GM19035 (cell line): Measurements from ENCODE around the gene SF1.

Source experiments
- ATAC-seq: cut with Tn5 transposase; IDR thresholded peaks from one replicate; pipeline ENCODE4 v1.9.1; 2021; ENCODE audit not compliant: unreplicated experiment

Gene SF1

DNA sequence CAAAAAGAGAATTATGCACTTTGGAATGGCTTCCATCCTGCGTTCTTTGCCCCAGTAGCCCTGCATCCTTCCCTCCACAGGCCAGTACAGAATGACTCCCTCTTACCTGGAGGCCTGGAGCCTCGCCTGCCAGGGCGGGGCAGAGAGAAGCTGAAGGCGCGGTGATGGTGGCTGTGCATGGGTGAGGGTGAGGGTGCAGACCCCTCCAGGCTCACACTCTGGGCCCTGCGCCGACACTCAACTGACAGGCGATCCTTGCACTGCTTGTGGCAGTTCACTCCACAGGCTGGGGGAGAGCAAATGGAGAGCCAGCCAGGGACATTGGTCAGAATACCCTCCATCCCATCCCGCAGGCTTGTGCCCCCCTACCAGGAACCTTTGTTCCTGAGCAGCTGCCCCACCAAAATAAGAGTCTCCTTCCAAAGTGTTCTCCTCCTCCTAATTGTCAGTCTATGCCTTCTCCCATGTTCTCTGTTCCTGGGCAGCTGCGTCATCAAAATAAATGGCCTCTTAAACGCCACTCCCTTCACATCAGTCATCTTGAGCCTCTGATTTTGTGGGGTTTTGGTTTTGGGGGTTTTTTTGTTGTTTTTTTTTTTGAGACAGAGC is 49.5 kb downstream of the SF1 start:
- no peak for ATAC-seq

DNA sequence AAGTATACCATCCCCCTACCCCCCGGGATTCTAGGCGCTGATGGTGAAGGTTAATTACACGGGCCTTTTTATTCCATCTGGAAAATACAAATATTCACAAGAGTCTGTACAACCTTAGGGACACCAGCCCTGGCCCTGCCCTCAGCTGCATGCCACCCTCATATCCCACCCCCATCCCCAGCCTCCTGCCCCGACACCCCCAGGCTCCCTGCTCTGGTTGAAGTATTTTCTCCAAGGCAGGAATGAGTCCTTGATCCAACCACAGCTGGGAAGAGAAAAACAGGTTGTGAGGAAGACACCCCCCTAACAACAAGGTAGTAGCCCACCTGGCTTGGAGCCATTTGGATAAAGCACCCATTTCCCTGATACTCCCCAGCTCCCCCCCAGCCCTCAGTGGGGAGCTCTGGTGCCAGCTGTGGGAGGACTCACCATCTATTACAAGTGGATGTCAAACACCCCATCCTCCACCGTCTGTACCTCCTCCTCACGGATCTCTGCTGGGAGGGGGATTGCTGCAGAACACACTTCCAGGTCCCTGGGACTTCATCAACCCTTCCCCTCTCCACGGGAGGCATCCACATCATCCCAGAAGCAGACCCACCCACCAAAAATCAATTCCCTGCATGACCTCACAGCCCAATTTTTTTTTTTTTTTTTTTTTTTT is 51.3 kb downstream of the SF1 start:
- no peak for ATAC-seq

GRCh38 chr11:64726211-64726641 is 52.1 kb downstream of the SF1 start:
- no peak for ATAC-seq

DNA sequence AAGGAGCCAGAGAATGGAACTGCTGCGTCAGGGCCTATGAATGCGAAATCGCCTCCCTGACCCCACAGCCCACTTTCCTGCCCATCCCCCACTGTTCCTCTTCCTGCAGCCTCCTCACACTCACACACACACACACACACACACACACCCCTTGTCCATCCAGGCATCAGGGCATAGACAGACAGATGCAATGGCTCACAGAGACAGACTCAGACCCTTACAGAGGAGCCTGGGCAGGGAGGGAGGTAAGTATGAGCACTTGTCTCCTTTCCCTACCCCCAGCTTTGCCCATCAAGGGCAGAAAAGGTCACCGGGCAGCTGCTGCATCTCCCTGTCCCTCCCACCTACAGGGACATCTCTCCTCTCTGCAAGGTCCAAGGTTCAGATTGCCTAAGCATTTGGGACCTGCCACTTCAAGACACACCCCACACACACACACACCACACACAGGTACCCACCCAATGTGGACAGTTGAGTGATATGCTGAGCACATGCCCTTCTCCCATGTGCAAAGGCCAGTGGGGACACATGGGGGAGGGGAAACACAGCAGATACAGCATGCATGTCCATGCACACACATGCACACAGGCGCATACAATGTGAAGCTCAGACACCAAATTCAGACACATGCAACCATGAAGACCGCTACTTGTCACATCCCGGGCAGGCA is 53.3 kb downstream of the SF1 start:
- ATAC-seq = no peak

DNA sequence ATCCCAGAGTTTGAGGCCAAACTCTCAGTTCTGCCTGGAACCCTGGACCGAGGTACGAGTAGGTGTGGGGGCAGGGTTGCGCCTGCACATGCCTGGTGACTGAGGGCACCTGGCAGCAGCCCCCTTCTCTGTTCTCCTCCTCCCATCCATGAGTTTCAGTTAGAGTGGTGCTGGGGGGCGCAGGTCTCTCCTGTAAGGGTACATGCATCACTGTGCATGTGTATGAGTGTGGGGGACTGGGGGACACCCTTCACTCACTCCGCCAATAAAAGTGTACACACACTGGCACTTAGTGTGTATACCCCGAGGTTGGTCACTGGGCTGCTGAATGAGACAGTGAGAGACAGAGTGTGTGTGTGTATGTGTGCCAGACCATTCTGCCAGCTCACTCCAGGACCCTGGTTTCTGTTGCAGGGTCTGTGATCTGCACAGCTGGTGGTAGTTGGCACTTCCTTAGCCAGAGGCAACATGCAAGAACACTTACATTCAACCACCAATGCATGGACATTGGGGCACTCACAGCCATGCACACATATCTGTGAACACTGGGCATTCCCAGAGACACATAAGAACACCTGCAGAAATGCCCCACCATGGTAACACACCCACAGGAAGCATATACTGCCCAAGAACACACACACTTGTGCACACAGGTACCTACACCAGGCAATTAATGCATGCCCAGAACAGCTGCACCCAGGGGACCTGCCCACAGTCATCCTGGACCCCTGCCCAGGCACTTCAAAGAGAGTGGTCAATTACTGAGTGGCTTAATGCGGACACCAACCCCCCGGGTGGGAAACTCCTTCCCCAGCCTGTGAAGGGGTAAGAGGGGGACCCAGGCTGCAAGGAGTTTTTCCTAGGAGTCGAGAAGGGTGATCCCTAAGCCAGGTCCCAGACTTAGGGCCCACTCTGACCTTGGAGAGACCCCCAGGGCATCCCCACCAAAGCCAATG is 54.2 kb downstream of the SF1 start:
- no peak for ATAC-seq

GRCh38 chr11:64723117-64723906 is 55.0 kb downstream of the SF1 start, which contains the start of gene NRXN2:
NRXN2 (minus strand) TSS chr11:64723197; CDS start chr11:64713699, 9,498 bp downstream.
- peak; percentile 91 for ATAC-seq

DNA sequence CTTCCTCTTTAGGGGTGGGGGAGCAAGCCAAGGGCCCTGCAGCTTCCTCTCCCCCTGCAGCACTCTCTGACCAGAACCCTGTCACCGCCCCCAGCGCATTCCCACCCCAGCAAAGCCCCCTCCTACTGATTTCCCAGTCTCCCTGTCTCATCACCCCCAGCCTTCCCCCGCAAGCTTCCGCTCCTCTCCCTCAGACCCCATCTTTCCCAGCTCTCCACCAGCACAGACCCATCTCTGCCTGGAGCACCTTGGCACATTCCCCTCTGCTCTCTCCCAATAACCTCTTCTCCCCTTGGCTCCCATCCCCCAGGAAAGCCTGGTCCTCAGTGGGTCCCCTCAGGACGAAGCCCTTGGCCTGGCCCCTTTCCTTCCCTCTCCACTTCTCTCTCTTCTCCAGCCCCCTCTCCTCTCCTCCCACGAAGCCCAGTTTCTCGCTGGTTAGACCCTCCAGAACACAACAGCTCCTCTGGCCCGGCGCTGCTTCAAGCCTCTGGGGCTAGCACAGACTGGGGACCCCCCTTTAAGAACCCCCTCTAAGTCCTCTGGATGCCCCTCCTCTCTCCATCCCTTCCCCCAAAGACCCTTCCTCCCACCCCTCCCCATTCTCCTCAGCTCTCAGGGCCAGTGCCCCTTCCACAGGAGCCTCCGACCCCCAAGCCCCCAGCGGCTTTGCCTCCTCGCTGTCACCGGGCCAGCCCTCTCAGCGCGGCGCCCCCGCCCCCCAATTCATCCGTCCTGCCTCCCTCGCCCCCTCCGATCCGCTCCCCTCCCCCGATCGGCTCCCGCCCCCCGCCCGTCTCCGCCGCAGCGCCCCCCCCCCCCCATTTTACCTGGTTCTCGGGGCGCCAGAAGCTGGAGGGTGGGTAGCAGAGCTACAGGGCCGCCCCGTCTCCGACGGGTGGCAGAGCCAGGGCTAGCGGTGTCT is 55.9 kb downstream of the SF1 start:
- no peak for ATAC-seq

DNA sequence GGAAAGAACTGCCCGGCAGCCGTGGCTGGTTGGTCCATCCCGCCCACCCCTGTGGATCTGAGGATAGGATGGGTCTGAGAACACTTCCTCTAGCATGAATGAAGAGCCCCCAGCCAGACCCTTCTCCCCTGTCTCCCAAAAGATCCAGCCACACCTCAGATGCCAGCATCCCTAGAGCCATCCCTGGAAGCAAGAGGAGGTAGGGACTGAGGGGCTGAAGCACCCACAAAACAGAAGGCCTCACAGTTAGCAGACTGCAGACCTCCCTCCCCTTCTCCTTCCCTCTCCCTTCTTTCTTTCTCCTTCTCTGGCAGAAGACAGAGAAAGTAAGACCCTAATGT is 57.0 kb downstream of the SF1 start:
- ATAC-seq = no peak

GRCh38 chr11:64720640-64721358 is 57.5 kb downstream of the SF1 start:
- no peak for ATAC-seq

DNA sequence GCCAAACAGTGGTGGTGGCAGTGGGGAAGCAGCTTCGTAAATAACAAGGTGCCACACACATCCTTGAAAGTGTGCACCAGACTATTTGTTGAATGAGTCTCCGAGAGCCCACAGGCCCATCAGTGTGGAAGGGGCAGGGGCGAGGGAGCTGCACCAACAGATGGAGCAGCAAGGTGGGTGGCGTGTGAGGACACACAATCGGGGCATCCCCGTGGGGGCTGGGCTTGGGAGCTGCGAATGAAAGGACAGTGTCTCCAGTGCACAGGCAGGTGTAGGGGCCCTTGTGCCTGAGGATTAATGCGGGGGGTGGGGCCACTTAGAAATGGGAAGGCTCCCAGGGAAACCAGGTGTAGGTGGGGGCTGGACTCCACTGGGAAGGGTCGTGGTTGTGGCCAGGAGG is 58.2 kb downstream of the SF1 start:
- no peak for ATAC-seq

DNA sequence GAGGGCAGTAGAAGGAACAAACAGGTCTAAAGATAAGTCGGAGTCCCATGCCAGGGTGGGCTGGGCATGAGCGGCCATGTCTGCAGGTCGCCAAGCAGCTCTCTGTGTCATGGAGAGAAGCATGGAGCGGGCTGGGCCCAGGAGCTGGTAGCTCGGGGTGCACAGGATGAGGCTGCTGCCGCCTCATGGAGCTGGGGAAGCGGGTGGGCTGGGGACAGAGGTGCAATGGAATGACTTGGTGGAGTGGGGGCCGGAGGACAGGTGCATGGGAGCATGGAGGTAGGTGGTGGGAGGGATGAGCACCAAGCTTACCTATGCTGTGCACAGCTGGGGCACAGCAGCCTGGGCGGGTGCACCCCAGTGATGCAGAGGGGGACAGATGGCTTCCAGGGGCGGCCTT is 58.9 kb downstream of the SF1 start:
- ATAC-seq = no peak

GRCh38 chr11:64718780-64719124 is 59.6 kb downstream of the SF1 start:
- no peak for ATAC-seq

DNA sequence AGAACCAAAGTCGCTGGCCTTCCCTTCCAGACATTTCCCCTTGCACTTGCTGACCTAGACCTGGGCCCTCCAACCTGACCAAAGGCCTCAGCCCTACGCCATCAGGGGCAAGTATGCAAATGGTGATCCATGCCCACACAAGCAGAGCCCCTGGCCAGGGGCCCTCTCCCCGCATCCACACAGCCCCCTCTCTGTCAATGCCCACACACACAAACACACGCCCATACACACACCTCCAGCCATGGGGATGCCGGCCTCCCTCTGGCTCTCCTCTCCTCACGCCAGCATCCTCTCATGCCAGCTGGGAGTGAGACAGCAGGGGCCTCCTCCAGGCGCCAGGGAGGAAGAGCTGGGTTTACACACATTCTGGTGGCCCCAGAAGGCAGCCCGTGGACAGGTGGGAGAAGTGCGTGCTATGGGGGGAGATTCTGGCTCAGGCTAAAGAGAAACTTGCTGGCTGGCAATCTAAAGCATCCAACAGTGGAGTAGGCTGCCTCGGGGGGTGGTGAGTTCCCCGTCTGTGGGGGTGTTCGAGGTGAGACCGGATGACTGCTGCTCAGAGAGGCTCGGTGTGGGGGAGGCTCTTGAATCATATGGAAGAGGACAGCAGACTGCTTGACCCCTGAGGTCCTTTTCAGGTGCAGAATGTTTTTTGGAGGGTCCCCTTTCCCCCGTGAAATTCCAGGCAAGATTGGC is 60.1 kb downstream of the SF1 start:
- ATAC-seq = no peak

- no peak for ATAC-seq
Measured at GRCh38 chr11:64717268-64717578, 61.1 kb downstream of the SF1 start.

DNA sequence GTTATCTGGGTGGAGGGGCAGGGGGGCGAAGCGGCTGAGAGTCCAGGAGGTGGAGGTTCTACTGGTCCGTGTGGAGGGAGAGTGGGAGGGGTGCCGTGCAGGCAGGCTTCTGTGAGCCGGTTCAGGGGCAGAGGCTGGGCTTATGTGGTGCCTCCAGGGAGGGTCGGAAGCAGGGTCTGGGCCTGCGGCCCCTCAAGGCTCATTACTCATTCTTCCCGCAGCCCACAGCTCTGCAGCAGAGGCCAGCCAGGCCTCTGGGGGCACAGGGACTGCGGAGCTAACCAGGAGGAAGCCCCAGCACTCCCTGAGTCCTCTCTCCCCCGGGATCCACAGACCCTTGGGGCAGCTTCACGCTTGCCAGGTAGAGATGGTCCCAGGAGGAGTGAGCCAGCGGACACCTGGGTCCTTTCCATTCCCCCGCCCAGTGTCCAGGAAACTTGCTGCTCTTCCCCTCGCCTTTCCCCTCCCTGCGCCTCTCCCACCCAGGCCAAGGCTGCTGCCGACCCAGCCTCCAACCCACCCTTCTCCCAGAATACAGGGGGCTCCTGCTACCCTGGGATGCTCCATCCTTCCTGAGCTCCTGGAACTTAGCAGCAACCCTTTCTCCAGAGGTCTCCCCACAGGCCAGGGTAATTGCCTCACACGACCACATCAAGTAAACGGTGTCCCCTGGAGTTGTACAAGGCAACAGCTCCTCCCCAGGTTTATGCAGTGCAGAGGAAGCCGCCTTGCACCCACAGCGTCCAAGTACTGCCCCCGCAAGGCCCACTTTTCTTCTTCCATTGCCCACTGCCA is 61.7 kb downstream of the SF1 start:
- no peak for ATAC-seq

DNA sequence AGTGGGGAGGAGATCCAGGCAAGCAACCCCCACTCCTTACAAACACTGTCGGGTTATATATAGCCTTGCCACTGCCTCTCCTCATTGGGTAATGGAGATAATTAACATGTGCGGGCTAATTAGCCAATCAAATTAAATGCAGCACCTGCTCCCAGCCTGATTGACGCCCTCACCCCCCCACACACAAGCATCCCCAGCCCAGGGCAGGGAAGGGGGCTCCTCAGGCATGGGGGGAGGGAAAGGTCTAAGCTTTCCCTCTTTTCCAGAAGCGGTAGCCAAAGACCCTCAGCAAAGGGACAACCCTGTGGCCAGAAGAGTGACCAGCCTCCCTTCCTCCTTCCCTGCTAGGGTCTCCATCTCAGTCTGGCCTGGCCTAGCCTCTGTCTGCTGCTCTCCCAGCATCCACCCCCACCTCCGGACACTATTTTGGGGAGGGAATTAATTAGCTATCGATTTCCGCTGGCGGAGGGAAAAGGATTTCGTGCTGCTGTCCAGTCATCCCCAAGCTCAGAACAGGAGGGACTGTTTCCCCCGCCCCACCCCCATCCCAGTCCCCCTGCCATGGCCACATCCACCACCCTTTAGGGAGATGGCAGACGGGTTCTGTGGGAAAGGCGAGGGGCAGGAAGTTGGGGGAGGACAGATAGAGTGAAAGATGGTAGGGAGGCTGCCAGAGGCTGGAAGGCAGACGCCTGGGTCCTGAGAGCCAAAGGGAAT is 62.4 kb downstream of the SF1 start:
- no peak for ATAC-seq

GRCh38 chr11:64715110-64715509 is 63.2 kb downstream of the SF1 start:
- ATAC-seq = no peak
